Endothelial cell (in vitro differentiated cells): Measurements from ENCODE around the gene PTGFR. TPM values are rescaled to one million over a fixed set of nuclear protein-coding genes. Genes with fewer than 3 reads are reported as not detected.

Source experiments
- DNase-seq: peaks from one replicate; pipeline ENCODE4 v3.0.0; 2021; ENCODE audit warnings: low spot score
- H3K27ac Mint-ChIP-seq: one replicate; pipeline ENCODE4 v1.8.0; 2021; ENCODE audit warnings: mixed read lengths, inconsistent platforms; ENCODE audit not compliant: unreplicated experiment
- H3K27me3 Mint-ChIP-seq: one replicate; pipeline ENCODE4 v1.8.0; 2021; ENCODE audit warnings: mild to moderate bottlenecking, moderate library complexity, mixed read lengths, inconsistent platforms; ENCODE audit not compliant: unreplicated experiment
- H3K36me3 Mint-ChIP-seq: one replicate; pipeline ENCODE4 v1.8.0; 2021; ENCODE audit warnings: mild to moderate bottlenecking, low read depth, mixed read lengths, inconsistent platforms; ENCODE audit not compliant: unreplicated experiment
- H3K4me1 Mint-ChIP-seq: one replicate; pipeline ENCODE4 v1.8.0; 2021; ENCODE audit warnings: mild to moderate bottlenecking, mixed read lengths, inconsistent platforms; ENCODE audit not compliant: unreplicated experiment
- H3K4me3 Mint-ChIP-seq: one replicate; pipeline ENCODE4 v1.8.0; 2021; ENCODE audit warnings: mild to moderate bottlenecking, mixed read lengths, inconsistent platforms; ENCODE audit not compliant: unreplicated experiment
- H3K9me3 Mint-ChIP-seq: one replicate; pipeline ENCODE4 v1.8.0; 2021; ENCODE audit warnings: mixed read lengths, inconsistent platforms; ENCODE audit not compliant: unreplicated experiment
- total RNA-seq: library from RNA; stranded (reverse); fragmentation: NEBNext Ultra II Directional; extraction: Animal tissue kit (Norgen Biotek cat#: 25700); gene quantifications from one replicate; pipeline ENCODE4 v1.2.1, GENCODE V29; 2021; ENCODE audit not compliant: unreplicated experiment
- TF ChIP-seq, protein P1 (sequence below): fragments of 200-600 bp; sonication (generic); IDR thresholded peaks from one replicate; pipeline ENCODE4 v1.5.0; 2021; ENCODE audit warnings: antibody characterized with exemption; ENCODE audit not compliant: unreplicated experiment

PTGFR gene
- total RNA-seq, 1 donor from 2014 or later: 0.41 TPM

DNA sequence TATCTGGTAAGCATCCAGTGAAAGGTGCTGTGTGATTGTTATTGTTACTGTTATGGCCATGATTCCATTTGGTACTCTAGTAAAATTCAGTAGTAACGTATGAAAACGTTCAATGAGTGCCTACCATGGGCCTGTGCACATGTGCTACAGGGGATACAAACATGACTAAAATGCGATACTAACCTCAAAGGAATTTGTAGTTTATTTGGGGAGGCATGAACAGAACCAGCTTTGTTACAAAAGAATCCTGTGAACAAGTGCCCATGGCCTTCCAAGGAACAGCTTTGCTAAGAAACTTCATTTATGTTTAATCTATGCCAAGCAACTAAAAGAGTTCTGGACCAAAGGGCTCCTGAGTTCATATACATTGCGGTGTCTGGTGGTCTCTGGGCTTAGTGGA, 28.7 kb downstream of the PTGFR start:
- no peak for DNase-seq
- H3K9me3 Mint-ChIP-seq: no peaks in the 10 kb centered on the region
- no peaks in the 10 kb centered on the region for H3K4me1 Mint-ChIP-seq
- TF ChIP-seq, protein P1, sequence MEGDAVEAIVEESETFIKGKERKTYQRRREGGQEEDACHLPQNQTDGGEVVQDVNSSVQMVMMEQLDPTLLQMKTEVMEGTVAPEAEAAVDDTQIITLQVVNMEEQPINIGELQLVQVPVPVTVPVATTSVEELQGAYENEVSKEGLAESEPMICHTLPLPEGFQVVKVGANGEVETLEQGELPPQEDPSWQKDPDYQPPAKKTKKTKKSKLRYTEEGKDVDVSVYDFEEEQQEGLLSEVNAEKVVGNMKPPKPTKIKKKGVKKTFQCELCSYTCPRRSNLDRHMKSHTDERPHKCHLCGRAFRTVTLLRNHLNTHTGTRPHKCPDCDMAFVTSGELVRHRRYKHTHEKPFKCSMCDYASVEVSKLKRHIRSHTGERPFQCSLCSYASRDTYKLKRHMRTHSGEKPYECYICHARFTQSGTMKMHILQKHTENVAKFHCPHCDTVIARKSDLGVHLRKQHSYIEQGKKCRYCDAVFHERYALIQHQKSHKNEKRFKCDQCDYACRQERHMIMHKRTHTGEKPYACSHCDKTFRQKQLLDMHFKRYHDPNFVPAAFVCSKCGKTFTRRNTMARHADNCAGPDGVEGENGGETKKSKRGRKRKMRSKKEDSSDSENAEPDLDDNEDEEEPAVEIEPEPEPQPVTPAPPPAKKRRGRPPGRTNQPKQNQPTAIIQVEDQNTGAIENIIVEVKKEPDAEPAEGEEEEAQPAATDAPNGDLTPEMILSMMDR: no peak
- no peak overlapping the region for H3K4me3 Mint-ChIP-seq
- peaks cover 1% of the 10 kb centered on the region for H3K27me3 Mint-ChIP-seq
- no peaks in the 10 kb centered on the region for H3K36me3 Mint-ChIP-seq
- no peak overlapping the region for H3K27ac Mint-ChIP-seq

DNA sequence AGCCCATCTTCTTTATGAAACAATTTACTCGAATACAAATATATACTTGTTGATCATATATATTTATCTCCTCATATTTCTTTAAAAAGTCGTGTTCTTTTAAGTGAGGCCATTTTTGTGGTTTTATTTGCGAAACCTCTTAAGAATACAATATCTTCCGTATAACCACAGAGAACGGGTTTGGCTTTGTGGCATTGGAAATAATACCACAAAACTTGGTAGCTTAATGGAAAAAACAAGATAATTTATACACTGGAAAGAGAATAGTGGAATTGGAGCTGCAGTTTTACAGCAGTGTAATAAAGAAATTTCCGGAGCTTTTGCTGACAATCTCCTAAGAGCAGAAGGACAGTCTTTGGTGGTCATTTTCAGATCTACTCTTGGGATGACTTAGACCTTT, 29.4 kb downstream of the PTGFR start:
- DNase-seq: no peak
- no peak overlapping the region for H3K4me3 Mint-ChIP-seq
- H3K36me3 Mint-ChIP-seq: no peaks in the 10 kb centered on the region
- no peaks in the 10 kb centered on the region for H3K9me3 Mint-ChIP-seq
- no peaks in the 10 kb centered on the region for H3K4me1 Mint-ChIP-seq
- H3K27me3 Mint-ChIP-seq: no peaks in the 10 kb centered on the region
- TF ChIP-seq, protein P1: no peak
- no peak overlapping the region for H3K27ac Mint-ChIP-seq

DNA sequence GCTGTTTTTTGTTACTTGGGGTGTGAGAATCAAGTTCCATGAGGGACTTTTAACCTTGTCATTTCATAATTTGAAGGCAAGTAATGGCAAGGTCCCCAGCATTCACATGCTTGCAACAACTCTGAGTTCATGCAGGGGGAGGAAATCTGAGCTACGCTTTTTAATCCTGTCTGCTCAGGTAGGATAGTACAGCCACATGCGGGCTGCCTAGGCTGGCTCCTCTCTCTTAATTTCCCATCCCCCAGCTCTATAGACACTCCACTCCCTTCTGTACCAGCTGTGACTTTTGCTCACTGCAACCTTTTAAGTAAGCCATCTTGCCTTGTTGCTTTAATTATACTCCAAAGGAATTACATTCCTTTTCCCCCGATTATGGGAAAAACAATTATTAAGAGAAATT, 30.1 kb downstream of the PTGFR start:
- Mint-ChIP-seq H3K36me3 (no peaks in the 10 kb centered on the region), H3K9me3 (no peaks in the 10 kb centered on the region), H3K4me3 (no peak overlapping the region), H3K27ac (no peak overlapping the region), H3K4me1 (no peaks in the 10 kb centered on the region), H3K27me3 (no peaks in the 10 kb centered on the region)
- TF ChIP-seq, protein P1: no peak
- no peak for DNase-seq

DNA sequence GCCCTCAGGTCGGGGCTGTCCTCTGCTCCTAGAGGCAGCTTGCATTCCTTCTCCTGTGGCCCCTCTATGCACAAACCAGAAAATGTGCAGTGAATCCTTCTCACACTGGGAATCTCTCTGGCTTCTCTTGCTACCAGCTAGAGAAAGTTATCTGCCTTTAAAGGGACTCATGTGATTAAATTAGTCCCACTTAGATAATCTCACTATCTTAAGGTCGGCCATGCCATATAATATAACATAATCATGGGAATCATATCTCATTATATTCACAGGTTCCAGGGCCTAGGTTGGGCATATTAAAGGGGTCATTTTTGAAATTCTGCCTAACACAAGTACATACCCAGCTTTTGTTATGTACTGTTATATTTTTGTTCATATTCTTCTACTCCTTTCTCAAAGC, 31.4 kb downstream of the PTGFR start:
- Mint-ChIP-seq H3K27me3 (no peaks in the 10 kb centered on the region), H3K4me1 (no peaks in the 10 kb centered on the region), H3K9me3 (no peaks in the 10 kb centered on the region), H3K4me3 (no peak overlapping the region), H3K27ac (no peak overlapping the region), H3K36me3 (no peaks in the 10 kb centered on the region)
- DNase-seq: no peak
- TF ChIP-seq, protein P1: no peak

DNA sequence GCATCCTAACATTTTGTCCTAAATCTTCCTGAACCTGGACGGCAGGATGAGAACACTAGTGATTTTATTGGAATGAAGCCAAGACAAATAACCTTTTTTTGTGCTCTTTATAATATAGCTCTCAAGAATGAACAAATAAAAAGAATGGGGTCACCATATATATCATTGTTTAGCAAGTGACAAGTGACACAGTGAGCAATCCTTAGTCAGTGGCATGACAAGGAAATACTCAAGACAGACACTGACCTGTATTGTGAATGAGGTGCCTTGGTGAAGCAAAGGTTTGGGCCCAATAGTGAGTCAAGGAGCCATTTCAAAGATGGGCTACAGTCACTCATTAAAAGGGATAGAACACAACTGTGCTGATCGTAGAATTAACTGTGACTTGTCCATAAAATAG, 35.7 kb downstream of the PTGFR start:
- DNase-seq: no peak
- Mint-ChIP-seq H3K27me3 (no peaks in the 10 kb centered on the region), H3K4me3 (no peak overlapping the region), H3K4me1 (no peaks in the 10 kb centered on the region), H3K36me3 (no peaks in the 10 kb centered on the region), H3K9me3 (no peaks in the 10 kb centered on the region), H3K27ac (no peak overlapping the region)
- TF ChIP-seq, protein P1: no peak
